Astrocyte (in vitro differentiated cells and primary cell): ENCODE data around the gene GSE1. TPM values are rescaled to one million over a fixed set of nuclear protein-coding genes. Genes with fewer than 3 reads are reported as not detected.

Experiments used
- DNase-seq: peaks from one replicate; pipeline ENCODE4 v3.0.0-alpha.2; 2010; ENCODE audit warnings: low read depth
- FAIRE-seq: peaks from 2 replicates; lab custom pipeline; 2011; peaks lifted over from hg19 to GRCh38; lab: Jason Lieb, UNC
- H2AFZ ChIP-seq: 2 replicates; pipeline ENCODE4 v1.6.0; 2012; ENCODE audit warnings: low read depth, low read length, inconsistent platforms
- H3K27ac ChIP-seq: 2 replicates; pipeline ENCODE4 v1.5.1; 2011; ENCODE audit warnings: low read depth, low read length, inconsistent platforms
- H3K27me3 ChIP-seq: 2 replicates; pipeline ENCODE4 v1.6.0; 2011; ENCODE audit warnings: low read length, inconsistent platforms; ENCODE audit not compliant: insufficient read depth
- H3K36me3 ChIP-seq: 2 replicates; pipeline ENCODE4 v1.5.1; 2011; ENCODE audit warnings: low read length, inconsistent platforms; ENCODE audit not compliant: insufficient read depth
- H3K4me1 ChIP-seq: 2 replicates; pipeline ENCODE4 v1.5.1; 2011; ENCODE audit warnings: low read length, inconsistent platforms; ENCODE audit not compliant: insufficient read depth
- H3K4me2 ChIP-seq: 2 replicates; pipeline ENCODE4 v1.6.0; 2012; ENCODE audit warnings: low read length, inconsistent platforms
- H3K4me3 ChIP-seq: 2 replicates; pipeline ENCODE4 v1.5.1; 2011; ENCODE audit warnings: low read depth, mild to moderate bottlenecking, low read length, inconsistent platforms; ENCODE audit not compliant: insufficient read depth
- H3K79me2 ChIP-seq: 2 replicates; pipeline ENCODE4 v1.6.0; 2012; ENCODE audit warnings: mild to moderate bottlenecking, low read length, inconsistent platforms; ENCODE audit not compliant: insufficient read depth
- H3K9ac ChIP-seq: 2 replicates; pipeline ENCODE4 v1.6.0; 2012; ENCODE audit warnings: mild to moderate bottlenecking, low read length, inconsistent platforms
- H3K9me3 ChIP-seq: 2 replicates; pipeline ENCODE4 v1.5.1; 2012; ENCODE audit warnings: low read depth, mild to moderate bottlenecking, low read length, inconsistent platforms; ENCODE audit not compliant: insufficient read depth
- H4K20me1 ChIP-seq: 2 replicates; pipeline ENCODE4 v1.6.0; 2012; ENCODE audit warnings: low read length, inconsistent platforms; ENCODE audit not compliant: insufficient read depth
- H3K27ac Mint-ChIP-seq: one replicate; pipeline ENCODE4 v1.8.0; 2021; ENCODE audit warnings: mild to moderate bottlenecking, mixed read lengths; ENCODE audit not compliant: unreplicated experiment
- H3K27me3 Mint-ChIP-seq: one replicate; pipeline ENCODE4 v1.8.0; 2021; ENCODE audit warnings: low read depth, mixed read lengths; ENCODE audit not compliant: unreplicated experiment
- H3K36me3 Mint-ChIP-seq: one replicate; pipeline ENCODE4 v1.8.0; 2021; ENCODE audit warnings: low read depth, mixed read lengths; ENCODE audit not compliant: unreplicated experiment
- H3K4me1 Mint-ChIP-seq: one replicate; pipeline ENCODE4 v1.8.0; 2021; ENCODE audit warnings: low read depth, mixed read lengths; ENCODE audit not compliant: unreplicated experiment
- H3K4me3 Mint-ChIP-seq: one replicate; pipeline ENCODE4 v1.8.0; 2021; ENCODE audit warnings: mild to moderate bottlenecking, moderate library complexity, mixed read lengths; ENCODE audit not compliant: unreplicated experiment
- H3K9me3 Mint-ChIP-seq: one replicate; pipeline ENCODE4 v1.8.0; 2021; ENCODE audit warnings: mild to moderate bottlenecking, mixed read lengths; ENCODE audit not compliant: unreplicated experiment
- EZH2 ChIP-seq: IDR thresholded peaks from 2 replicates; pipeline ENCODE4 v1.6.1; 2012; ENCODE audit warnings: mild to moderate bottlenecking, low read length, inconsistent platforms; ENCODE audit not compliant: insufficient read depth
- total RNA-seq: library from RNA; stranded (reverse); gene quantifications from 2 replicates; pipeline ENCODE4 v1.2.1, GENCODE V29; 2021
- TF ChIP-seq, protein P1 (sequence below): IDR thresholded peaks from 2 replicates; pipeline ENCODE4 v1.5.1; 2011; ENCODE audit warnings: low read depth, mild to moderate bottlenecking, inconsistent platforms, low read length, moderate library complexity; ENCODE audit not compliant: insufficient read depth

Gene GSE1
- total RNA-seq, 1 donor from 2014 or later, result 35.0 TPM

DNA sequence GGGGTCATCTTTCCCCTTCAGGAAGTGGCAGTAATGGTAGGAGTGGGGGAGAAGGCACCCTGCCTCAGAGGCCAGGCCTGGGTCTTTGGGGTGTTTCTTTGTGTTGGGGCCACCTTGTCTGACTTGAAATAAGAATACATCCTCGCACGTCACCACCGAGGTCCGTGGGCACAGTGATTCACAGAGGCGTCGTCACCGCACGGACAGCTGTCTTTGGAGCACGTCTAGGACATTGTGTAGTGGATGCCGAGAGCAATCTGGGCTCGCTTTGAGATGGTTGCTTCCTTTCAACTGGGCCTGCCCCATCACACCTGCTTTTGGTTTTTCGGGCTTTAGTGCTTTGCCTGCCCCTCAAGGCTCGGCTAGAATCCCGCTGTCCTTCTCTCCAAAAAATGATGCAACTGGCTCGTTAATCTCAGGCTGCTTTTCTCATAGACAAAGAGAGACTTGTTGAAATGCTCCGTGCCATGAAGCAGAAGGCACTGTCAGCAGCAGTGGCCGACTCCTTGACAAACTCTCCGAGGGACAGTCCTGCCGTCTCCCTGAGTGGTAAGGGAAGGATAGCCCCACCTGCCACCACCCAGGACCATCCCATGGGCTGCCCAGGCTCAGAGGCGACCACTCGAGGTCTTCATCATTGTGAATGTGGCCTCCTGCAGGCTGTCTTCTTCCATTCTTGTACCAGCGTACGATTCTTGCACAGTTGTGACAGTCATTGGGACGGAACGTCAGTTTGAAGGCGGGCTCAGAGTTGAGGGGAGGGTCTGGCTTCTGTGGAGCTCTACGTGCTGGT lies 51.7 kb downstream of the GSE1 start:
- no peaks in the 10 kb centered on the region for H3K4me1 ChIP-seq
- H3K27ac ChIP-seq, result no peak overlapping the region
- Mint-ChIP-seq H3K4me3 (no peak overlapping the region), H3K9me3 (no peaks in the 10 kb centered on the region), H3K36me3 (peaks cover 36% of the 10 kb centered on the region), H3K4me1 (peaks cover 5% of the 10 kb centered on the region), H3K27ac (no peak overlapping the region), H3K27me3 (no peaks in the 10 kb centered on the region)
- no peak overlapping the region for H2AFZ ChIP-seq
- H3K9me3 ChIP-seq, result no peaks in the 10 kb centered on the region
- no peak for DNase-seq
- H3K4me2 ChIP-seq, result no peak overlapping the region
- no peak overlapping the region for H3K9ac ChIP-seq
- no peaks in the 10 kb centered on the region for H3K79me2 ChIP-seq
- FAIRE-seq, result no peak
- TF ChIP-seq, protein P1, sequence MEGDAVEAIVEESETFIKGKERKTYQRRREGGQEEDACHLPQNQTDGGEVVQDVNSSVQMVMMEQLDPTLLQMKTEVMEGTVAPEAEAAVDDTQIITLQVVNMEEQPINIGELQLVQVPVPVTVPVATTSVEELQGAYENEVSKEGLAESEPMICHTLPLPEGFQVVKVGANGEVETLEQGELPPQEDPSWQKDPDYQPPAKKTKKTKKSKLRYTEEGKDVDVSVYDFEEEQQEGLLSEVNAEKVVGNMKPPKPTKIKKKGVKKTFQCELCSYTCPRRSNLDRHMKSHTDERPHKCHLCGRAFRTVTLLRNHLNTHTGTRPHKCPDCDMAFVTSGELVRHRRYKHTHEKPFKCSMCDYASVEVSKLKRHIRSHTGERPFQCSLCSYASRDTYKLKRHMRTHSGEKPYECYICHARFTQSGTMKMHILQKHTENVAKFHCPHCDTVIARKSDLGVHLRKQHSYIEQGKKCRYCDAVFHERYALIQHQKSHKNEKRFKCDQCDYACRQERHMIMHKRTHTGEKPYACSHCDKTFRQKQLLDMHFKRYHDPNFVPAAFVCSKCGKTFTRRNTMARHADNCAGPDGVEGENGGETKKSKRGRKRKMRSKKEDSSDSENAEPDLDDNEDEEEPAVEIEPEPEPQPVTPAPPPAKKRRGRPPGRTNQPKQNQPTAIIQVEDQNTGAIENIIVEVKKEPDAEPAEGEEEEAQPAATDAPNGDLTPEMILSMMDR, result no peak
- no peak for TF ChIP-seq EZH2
- peaks cover 8% of the 10 kb centered on the region for H3K36me3 ChIP-seq
- H3K4me3 ChIP-seq, result no peak overlapping the region
- no peaks in the 10 kb centered on the region for H3K27me3 ChIP-seq
- peaks cover 32% of the 10 kb centered on the region for H4K20me1 ChIP-seq

DNA sequence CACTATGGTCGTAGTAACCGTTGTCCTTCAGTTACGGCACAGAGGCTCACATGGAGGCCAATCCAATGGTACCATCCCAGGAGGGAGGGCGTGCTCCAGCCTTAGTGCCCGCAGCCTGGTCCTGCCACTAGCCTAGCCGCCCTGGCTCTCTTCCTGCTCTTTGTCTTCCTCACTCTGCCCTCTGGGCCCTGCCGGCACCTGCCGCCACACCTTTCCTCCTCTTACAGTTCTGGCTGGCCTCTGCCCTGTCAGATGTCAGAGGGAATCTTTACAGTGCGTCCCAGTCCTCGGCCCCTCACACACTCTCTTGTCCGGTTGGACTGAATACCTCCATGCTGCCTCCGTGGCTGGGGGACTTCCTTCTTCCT lies 52.2 kb downstream of the GSE1 start:
- no peak for DNase-seq
- TF ChIP-seq, protein P1, result no peak
- no peak for TF ChIP-seq EZH2
- Histone ChIP-seq H2AFZ (no peak overlapping the region), H3K27ac (no peak overlapping the region), H3K36me3 (peaks cover 9% of the 10 kb centered on the region), H3K4me1 (no peaks in the 10 kb centered on the region), H3K27me3 (no peaks in the 10 kb centered on the region), H3K79me2 (no peaks in the 10 kb centered on the region), H3K9ac (no peak overlapping the region), H3K4me3 (no peak overlapping the region), H4K20me1 (peaks cover 28% of the 10 kb centered on the region), H3K4me2 (no peak overlapping the region), H3K9me3 (no peaks in the 10 kb centered on the region)
- peaks cover 5% of the 10 kb centered on the region for H3K4me1 Mint-ChIP-seq
- no peak overlapping the region for H3K4me3 Mint-ChIP-seq
- no peak overlapping the region for H3K27ac Mint-ChIP-seq
- H3K9me3 Mint-ChIP-seq, result no peaks in the 10 kb centered on the region
- peaks cover 36% of the 10 kb centered on the region for H3K36me3 Mint-ChIP-seq
- no peaks in the 10 kb centered on the region for H3K27me3 Mint-ChIP-seq
- FAIRE-seq, result no peak

DNA sequence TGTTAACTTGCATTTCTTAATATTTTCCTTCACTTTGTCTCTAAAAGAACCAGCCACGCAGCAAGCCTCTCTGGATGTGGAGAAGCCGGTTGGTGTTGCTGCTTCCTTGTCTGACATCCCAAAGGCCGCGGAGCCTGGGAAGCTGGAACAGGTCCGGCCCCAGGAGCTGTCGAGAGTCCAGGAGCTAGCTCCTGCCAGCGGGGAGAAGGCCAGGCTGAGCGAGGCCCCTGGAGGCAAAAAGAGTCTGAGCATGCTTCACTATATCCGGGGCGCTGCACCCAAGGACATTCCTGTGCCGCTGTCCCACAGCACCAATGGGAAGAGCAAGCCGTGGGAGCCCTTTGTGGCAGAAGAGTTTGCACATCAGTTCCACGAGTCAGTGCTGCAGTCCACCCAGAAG lies 52.8 kb downstream of the GSE1 start:
- Mint-ChIP-seq H3K36me3 (peaks cover 36% of the 10 kb centered on the region), H3K9me3 (no peaks in the 10 kb centered on the region), H3K27me3 (no peaks in the 10 kb centered on the region), H3K4me1 (peaks cover 5% of the 10 kb centered on the region), H3K4me3 (no peak overlapping the region), H3K27ac (no peak overlapping the region)
- H3K4me2 ChIP-seq, result no peak overlapping the region
- no peak overlapping the region for H2AFZ ChIP-seq
- H3K27me3 ChIP-seq, result no peaks in the 10 kb centered on the region
- H3K4me3 ChIP-seq, result no peak overlapping the region
- H3K36me3 ChIP-seq, result peaks cover 11% of the 10 kb centered on the region
- no peak overlapping the region for H3K9ac ChIP-seq
- no peak overlapping the region for H3K27ac ChIP-seq
- no peak for FAIRE-seq
- H3K9me3 ChIP-seq, result no peaks in the 10 kb centered on the region
- no peak for DNase-seq
- peaks cover 28% of the 10 kb centered on the region for H4K20me1 ChIP-seq
- no peaks in the 10 kb centered on the region for H3K79me2 ChIP-seq
- no peaks in the 10 kb centered on the region for H3K4me1 ChIP-seq
- TF ChIP-seq, protein P1, result no peak
- TF ChIP-seq EZH2, result no peak
